Sigmoid colon (tissue), 4 donors: ENCODE results near the gene MYH11.

Experiments used
- EP300 ChIP-seq, 4 donors: sonication (generic); formaldehyde crosslinking; IDR thresholded peaks; one replicate each; pipeline ENCODE4 v1.6.1; 2017; ENCODE audit warnings: antibody characterized with exemption in 4 of 4
- POLR2A ChIP-seq, 2 donors: fragments of 450-650 bp; IDR thresholded peaks; one replicate each; pipeline ENCODE4 v1.6.1; 2016; ENCODE audit warnings: antibody characterized with exemption in 2 of 2, mild to moderate bottlenecking in 2 of 2, moderate library complexity in 2 of 2
- POLR2AphosphoS5 ChIP-seq, 4 donors: sonication (generic); formaldehyde crosslinking; IDR thresholded peaks; one replicate each; pipeline ENCODE4 v1.6.1; 2017; ENCODE audit warnings: antibody characterized with exemption in 4 of 4
- TF ChIP-seq, protein P1 (sequence below), 4 experiments: fragments of 450-650 bp in 3 of 4; fragments of 200-600 bp in 1 of 4; IDR thresholded peaks; one replicate each; pipeline ENCODE4 v1.5.1; 2016 to 2019; ENCODE audit warnings: antibody characterized with exemption in 4 of 4, mild to moderate bottlenecking in 3 of 4, moderate library complexity in 2 of 4

DNA sequence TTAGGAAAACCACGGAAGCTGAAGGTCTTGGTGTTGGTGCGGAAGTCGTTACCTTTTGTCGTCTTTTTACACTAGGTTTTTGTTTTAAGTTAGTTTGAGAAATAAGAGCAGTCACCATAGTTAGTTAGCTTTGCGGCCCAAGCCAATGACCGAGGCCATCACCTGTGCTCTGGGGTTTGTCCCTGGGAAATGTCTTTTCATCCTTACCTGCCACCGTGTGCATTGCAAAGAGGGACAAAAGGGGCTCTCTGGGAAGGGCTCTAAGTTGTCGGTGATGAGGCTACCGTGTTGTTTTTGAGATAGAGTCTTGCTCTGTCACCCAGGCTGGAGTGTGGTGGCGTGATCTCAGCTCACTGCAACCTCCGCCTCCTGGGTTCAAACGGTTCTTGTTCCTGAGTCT is 157.0 kb downstream of the MYH11 start:
- TF ChIP-seq POLR2A (IDR thresholded peaks at IDR 0.05) (no peak), POLR2AphosphoS5 (IDR thresholded peaks at IDR 0.05) (peak in 2 of 4 donors; percentile 63 to 77), EP300 (IDR thresholded peaks at IDR 0.05) (no peak)
- TF ChIP-seq, protein P1, sequence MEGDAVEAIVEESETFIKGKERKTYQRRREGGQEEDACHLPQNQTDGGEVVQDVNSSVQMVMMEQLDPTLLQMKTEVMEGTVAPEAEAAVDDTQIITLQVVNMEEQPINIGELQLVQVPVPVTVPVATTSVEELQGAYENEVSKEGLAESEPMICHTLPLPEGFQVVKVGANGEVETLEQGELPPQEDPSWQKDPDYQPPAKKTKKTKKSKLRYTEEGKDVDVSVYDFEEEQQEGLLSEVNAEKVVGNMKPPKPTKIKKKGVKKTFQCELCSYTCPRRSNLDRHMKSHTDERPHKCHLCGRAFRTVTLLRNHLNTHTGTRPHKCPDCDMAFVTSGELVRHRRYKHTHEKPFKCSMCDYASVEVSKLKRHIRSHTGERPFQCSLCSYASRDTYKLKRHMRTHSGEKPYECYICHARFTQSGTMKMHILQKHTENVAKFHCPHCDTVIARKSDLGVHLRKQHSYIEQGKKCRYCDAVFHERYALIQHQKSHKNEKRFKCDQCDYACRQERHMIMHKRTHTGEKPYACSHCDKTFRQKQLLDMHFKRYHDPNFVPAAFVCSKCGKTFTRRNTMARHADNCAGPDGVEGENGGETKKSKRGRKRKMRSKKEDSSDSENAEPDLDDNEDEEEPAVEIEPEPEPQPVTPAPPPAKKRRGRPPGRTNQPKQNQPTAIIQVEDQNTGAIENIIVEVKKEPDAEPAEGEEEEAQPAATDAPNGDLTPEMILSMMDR (IDR thresholded peaks at IDR 0.05): no peak
